Measurements from ENCODE around the gene COPZ1.

- no peak for TF ChIP-seq EZH2 (IDR thresholded peaks at IDR 0.05; ENCODE audit: low read length, missing control alignments)
- no peak for TF ChIP-seq CTCF (conservative IDR thresholded peaks at IDR 0.05 in 1 of 2, IDR thresholded peaks at IDR 0.05 in 1 of 2; ENCODE audit: low read depth in 1 of 2, low read length in 2 of 2)
Observed at GRCh38 chr12:54377797-54378515, 53.0 kb downstream of the COPZ1 start.
